ENCODE data around the gene RAB11FIP2. TPM values are rescaled to one million over a fixed set of nuclear protein-coding genes. Genes with fewer than 3 reads are reported as not detected.
A peak's percentile ranks its signal among the peaks of the same experiment; 100 is the strongest.

Gene RAB11FIP2
- polyA plus RNA-seq, 2 of the 4 experiments (the other 2 are of a cell fraction) = 10.0 to 29.3 TPM

GRCh38 chr10:118007773-118008172 lies 39.0 kb downstream of the RAB11FIP2 start (continued):
- TF ChIP-seq, protein P1, sequence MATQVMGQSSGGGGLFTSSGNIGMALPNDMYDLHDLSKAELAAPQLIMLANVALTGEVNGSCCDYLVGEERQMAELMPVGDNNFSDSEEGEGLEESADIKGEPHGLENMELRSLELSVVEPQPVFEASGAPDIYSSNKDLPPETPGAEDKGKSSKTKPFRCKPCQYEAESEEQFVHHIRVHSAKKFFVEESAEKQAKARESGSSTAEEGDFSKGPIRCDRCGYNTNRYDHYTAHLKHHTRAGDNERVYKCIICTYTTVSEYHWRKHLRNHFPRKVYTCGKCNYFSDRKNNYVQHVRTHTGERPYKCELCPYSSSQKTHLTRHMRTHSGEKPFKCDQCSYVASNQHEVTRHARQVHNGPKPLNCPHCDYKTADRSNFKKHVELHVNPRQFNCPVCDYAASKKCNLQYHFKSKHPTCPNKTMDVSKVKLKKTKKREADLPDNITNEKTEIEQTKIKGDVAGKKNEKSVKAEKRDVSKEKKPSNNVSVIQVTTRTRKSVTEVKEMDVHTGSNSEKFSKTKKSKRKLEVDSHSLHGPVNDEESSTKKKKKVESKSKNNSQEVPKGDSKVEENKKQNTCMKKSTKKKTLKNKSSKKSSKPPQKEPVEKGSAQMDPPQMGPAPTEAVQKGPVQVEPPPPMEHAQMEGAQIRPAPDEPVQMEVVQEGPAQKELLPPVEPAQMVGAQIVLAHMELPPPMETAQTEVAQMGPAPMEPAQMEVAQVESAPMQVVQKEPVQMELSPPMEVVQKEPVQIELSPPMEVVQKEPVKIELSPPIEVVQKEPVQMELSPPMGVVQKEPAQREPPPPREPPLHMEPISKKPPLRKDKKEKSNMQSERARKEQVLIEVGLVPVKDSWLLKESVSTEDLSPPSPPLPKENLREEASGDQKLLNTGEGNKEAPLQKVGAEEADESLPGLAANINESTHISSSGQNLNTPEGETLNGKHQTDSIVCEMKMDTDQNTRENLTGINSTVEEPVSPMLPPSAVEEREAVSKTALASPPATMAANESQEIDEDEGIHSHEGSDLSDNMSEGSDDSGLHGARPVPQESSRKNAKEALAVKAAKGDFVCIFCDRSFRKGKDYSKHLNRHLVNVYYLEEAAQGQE (IDR thresholded peaks at IDR 0.05) = no peak

DNA sequence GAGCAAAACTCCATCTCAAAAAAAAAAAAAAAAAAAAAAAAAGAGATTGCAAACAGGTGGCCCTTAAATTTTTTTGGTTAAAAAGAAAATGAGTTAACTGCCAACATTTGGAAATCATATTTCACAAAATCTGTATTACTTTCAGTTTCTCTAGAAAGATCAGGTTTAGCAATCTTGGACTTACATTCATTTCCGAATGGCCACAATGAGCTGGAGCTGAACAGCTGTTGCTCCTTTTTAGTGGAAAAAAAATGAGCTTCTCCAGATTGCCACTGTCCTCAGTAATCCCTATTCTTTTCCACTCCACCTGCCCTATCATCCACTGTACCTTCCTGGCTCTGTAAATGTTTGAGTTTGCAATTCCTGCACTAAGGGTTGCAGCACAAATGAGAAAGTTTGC lies 43.6 kb downstream of the RAB11FIP2 start:
- Histone ChIP-seq H3K4me3 (no peak overlapping the region), H3K9me3 (no peaks in the 10 kb centered on the region), H3K27ac (peak overlapping the region in 1 of 2 experiments; percentile 47; a peak in 2 of 6 replicates), H3K4me1 (peaks cover 11% of the 10 kb centered on the region; the same call in 2 of the 3 replicates), H3K4me2 (no peak overlapping the region)
- no peak for FAIRE-seq
- TF ChIP-seq BHLHE40 (IDR thresholded peaks at IDR 0.05; ENCODE audit: low read depth, low read length) (no peak), POLR2AphosphoS2 (conservative IDR thresholded peaks at IDR 0.05; ENCODE audit: low read length) (no peak), MAX (IDR thresholded peaks at IDR 0.05) (no peak), JUNB (IDR thresholded peaks at IDR 0.05) (no peak), FOSL2 (IDR thresholded peaks at IDR 0.05) (no peak), FOSL2 (CRISPR knock-in tag; IDR thresholded peaks at IDR 0.05) (no peak), TP53 (CRISPR knock-in tag; IDR thresholded peaks at IDR 0.05) (no peak), NR3C1 (IDR thresholded peaks at IDR 0.05) (no peak), GATA3 (IDR thresholded peaks at IDR 0.05; ENCODE audit: borderline replicate concordance) (no peak), POLR2A (IDR thresholded peaks at IDR 0.05; ENCODE audit: low read length) (no peak), HEYL (CRISPR knock-in tag; IDR thresholded peaks at IDR 0.05) (no peak), NPAS2 (CRISPR knock-in tag; IDR thresholded peaks at IDR 0.05; ENCODE audit: borderline replicate concordance) (no peak)
- no peak for DNase-seq (ENCODE audit: low read depth in 1 of 2, low spot score in 1 of 2)
- ChIA-PET POLR2A (no interaction called here), CTCF (no interaction called here)
- WGBS (ENCODE audit: missing lambda C conversion rate) = 88% methylated on average over 1 of the region's 1 CpG
- ATAC-seq = no peak

DNA sequence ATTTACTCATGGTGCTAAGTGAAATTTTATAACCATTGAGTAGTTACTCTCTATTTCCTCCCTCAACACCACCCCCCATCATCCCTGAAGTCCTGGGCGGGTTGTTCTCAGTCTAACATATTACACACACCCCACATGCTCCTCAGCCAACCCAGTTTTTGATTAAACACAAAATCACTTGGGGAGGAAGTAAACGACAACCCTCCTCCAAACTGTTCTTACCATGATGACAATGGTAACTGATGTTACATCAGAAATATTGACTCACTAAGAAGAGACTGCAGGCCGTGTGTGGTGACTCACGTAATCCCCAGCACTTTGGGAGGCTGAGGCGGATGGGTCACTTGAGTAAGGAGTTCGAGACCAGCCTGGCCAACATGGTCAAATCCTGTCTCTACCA lies 44.2 kb downstream of the RAB11FIP2 start:
- no peaks in the 10 kb centered on the region for H3K9me3 ChIP-seq
- CTCF ChIA-PET = no interaction called here
- H3K4me3 ChIP-seq = no peak overlapping the region
- WGBS (ENCODE audit: missing lambda C conversion rate) = 62% methylated on average over 6 of the region's 6 CpGs
- peaks cover 11% of the 10 kb centered on the region; the same call in 2 of the 3 replicates for H3K4me1 ChIP-seq
- FAIRE-seq (no peak), DNase-seq (ENCODE audit: low read depth in 1 of 2, low spot score in 1 of 2) (peak in 1 of 2 experiments; percentile 57), ATAC-seq (peak in 1 of 2 experiments; percentile 66; a peak in 2 of 6 replicates)
- H3K4me2 ChIP-seq = no peak overlapping the region
- peak overlapping the region; percentile 41 to 47 for H3K27ac ChIP-seq
- TF ChIP-seq FOSL2 (IDR thresholded peaks at IDR 0.05) = no peak
- TF ChIP-seq FOSL2 (CRISPR knock-in tag; IDR thresholded peaks at IDR 0.05) = peak; percentile 49
- no peak for TF ChIP-seq KDM1A (IDR thresholded peaks at IDR 0.05; ENCODE audit: low read depth)
- POLR2A ChIA-PET = no interaction called here

- 76% methylated on average over 1 of the region's 1 CpG for WGBS (ENCODE audit: missing lambda C conversion rate)
- Histone ChIP-seq H3K27ac (no peak overlapping the region), H3K4me1 (peaks cover 7% of the 10 kb centered on the region; the same call in 2 of the 3 replicates), H3K9me3 (no peaks in the 10 kb centered on the region), H3K4me2 (no peak overlapping the region), H3K4me3 (no peak overlapping the region)
- DNase-seq (ENCODE audit: low read depth in 1 of 2, low spot score in 1 of 2) = no peak
- FAIRE-seq = peak; percentile 39
- no peak for ATAC-seq
- CTCF ChIA-PET = no interaction called here
- POLR2A ChIA-PET = no interaction called here
- TF ChIP-seq FOSL2 (IDR thresholded peaks at IDR 0.05) (no peak), FOSL2 (CRISPR knock-in tag; IDR thresholded peaks at IDR 0.05) (no peak), PBX3 (IDR thresholded peaks at IDR 0.05) (no peak), ESRRA (IDR thresholded peaks at IDR 0.05; ENCODE audit: borderline replicate concordance, low read length) (no peak), MYC (IDR thresholded peaks at IDR 0.05; ENCODE audit: borderline replicate concordance, low read length) (no peak), USF2 (IDR thresholded peaks at IDR 0.05) (no peak), NR3C1 (IDR thresholded peaks at IDR 0.05) (no peak), JUNB (IDR thresholded peaks at IDR 0.05) (no peak), FOXS1 (CRISPR knock-in tag; IDR thresholded peaks at IDR 0.05) (no peak), HDAC2 (IDR thresholded peaks at IDR 0.05) (no peak), POLR2A (IDR thresholded peaks at IDR 0.05; ENCODE audit: low read length) (no peak), EP300 (IDR thresholded peaks at IDR 0.05) (no peak), ZNF302 (CRISPR knock-in tag; IDR thresholded peaks at IDR 0.05) (no peak)
- TF ChIP-seq, protein P2, sequence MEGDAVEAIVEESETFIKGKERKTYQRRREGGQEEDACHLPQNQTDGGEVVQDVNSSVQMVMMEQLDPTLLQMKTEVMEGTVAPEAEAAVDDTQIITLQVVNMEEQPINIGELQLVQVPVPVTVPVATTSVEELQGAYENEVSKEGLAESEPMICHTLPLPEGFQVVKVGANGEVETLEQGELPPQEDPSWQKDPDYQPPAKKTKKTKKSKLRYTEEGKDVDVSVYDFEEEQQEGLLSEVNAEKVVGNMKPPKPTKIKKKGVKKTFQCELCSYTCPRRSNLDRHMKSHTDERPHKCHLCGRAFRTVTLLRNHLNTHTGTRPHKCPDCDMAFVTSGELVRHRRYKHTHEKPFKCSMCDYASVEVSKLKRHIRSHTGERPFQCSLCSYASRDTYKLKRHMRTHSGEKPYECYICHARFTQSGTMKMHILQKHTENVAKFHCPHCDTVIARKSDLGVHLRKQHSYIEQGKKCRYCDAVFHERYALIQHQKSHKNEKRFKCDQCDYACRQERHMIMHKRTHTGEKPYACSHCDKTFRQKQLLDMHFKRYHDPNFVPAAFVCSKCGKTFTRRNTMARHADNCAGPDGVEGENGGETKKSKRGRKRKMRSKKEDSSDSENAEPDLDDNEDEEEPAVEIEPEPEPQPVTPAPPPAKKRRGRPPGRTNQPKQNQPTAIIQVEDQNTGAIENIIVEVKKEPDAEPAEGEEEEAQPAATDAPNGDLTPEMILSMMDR (IDR thresholded peaks at IDR 0.05) = no peak
Observed at GRCh38 chr10:117997673-117998072, 49.1 kb downstream of the RAB11FIP2 start.

Measured in A549 (cell line).